Fibroblast of peridontal ligament (primary cell): Measurements from ENCODE around the gene UNC5A.

Source experiments
- DNase-seq: peaks from one replicate; pipeline ENCODE4 v3.0.0-alpha.2; 2010; ENCODE audit errors: extremely low read depth

Gene UNC5A

GRCh38 chr5:176844706-176845391 lies 34.5 kb downstream of the UNC5A start:
- DNase-seq, result no peak

GRCh38 chr5:176845392-176845713 lies 35.0 kb downstream of the UNC5A start:
- DNase-seq, result no peak

GRCh38 chr5:176846335-176847140 lies 36.2 kb downstream of the UNC5A start:
- no peak for DNase-seq

GRCh38 chr5:176847148-176847547 lies 36.8 kb downstream of the UNC5A start:
- DNase-seq, result no peak

- no peak for DNase-seq
Measured at GRCh38 chr5:176847726-176848290, 37.4 kb downstream of the UNC5A start.

- DNase-seq, result no peak
Measured at GRCh38 chr5:176848651-176849050, 38.3 kb downstream of the UNC5A start.

- DNase-seq, result no peak
Measured at GRCh38 chr5:176849611-176850227, 39.4 kb downstream of the UNC5A start.

- DNase-seq, result no peak
Measured at GRCh38 chr5:176850371-176851245, 40.2 kb downstream of the UNC5A start.

- DNase-seq, result no peak
Measured at GRCh38 chr5:176851380-176851779, 41.0 kb downstream of the UNC5A start.

GRCh38 chr5:176851871-176852658 lies 41.7 kb downstream of the UNC5A start:
- DNase-seq, result no peak

- DNase-seq, result no peak
Measured at GRCh38 chr5:176853151-176853778, 42.9 kb downstream of the UNC5A start.

- no peak for DNase-seq
Measured at GRCh38 chr5:176854164-176854563, 43.8 kb downstream of the UNC5A start.

GRCh38 chr5:176855598-176855997 lies 45.2 kb downstream of the UNC5A start:
- DNase-seq, result no peak

- DNase-seq, result no peak
Measured at GRCh38 chr5:176856746-176857145, 46.4 kb downstream of the UNC5A start.

- no peak for DNase-seq
Measured at GRCh38 chr5:176857216-176857893, 47.0 kb downstream of the UNC5A start.

- no peak for DNase-seq
Measured at GRCh38 chr5:176857894-176858273, 47.5 kb downstream of the UNC5A start.

GRCh38 chr5:176859916-176860315 lies 49.6 kb downstream of the UNC5A start:
- DNase-seq, result no peak

- no peak for DNase-seq
Measured at GRCh38 chr5:176860381-176860780, 50.0 kb downstream of the UNC5A start.

GRCh38 chr5:176861276-176861675 lies 50.9 kb downstream of the UNC5A start:
- no peak for DNase-seq
